ENCODE data around the gene SH3RF3.

DNA sequence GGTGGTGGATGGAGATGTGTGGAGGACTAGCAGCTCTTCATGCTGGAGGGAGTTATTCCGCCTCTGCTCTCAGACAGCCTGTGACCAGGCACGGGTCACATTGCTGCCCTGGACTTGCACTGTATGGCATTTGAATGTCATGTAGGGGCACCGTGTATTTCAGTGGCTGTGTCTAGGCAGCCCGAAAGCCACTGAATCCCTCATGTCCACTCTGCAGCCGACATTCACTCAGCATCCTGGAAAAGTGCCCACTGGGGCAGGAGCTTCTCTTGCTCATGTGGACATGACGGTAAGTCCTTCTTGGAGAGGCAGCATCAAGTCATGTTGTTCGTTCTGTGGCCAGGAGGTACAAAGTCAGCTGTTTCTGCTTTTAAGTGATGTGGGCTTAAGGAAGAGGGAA is 127.9 kb downstream of the SH3RF3 start:
- TF ChIP-seq JUND (IDR thresholded peaks at IDR 0.05) (no peak), RAD21 (IDR thresholded peaks at IDR 0.05; ENCODE audit: low read length) (no peak), MXI1 (IDR thresholded peaks at IDR 0.05; ENCODE audit: low read depth, low read length) (no peak), YY1 (IDR thresholded peaks at IDR 0.05; ENCODE audit: low read depth) (no peak), TEAD4 (IDR thresholded peaks at IDR 0.05; ENCODE audit: borderline replicate concordance, insufficient read depth) (no peak), CHD2 (IDR thresholded peaks at IDR 0.05; ENCODE audit: low read length, partially characterized antibody) (no peak), NRF1 (IDR thresholded peaks at IDR 0.05; ENCODE audit: low read depth, low read length) (no peak)
- TF ChIP-seq, protein P1, sequence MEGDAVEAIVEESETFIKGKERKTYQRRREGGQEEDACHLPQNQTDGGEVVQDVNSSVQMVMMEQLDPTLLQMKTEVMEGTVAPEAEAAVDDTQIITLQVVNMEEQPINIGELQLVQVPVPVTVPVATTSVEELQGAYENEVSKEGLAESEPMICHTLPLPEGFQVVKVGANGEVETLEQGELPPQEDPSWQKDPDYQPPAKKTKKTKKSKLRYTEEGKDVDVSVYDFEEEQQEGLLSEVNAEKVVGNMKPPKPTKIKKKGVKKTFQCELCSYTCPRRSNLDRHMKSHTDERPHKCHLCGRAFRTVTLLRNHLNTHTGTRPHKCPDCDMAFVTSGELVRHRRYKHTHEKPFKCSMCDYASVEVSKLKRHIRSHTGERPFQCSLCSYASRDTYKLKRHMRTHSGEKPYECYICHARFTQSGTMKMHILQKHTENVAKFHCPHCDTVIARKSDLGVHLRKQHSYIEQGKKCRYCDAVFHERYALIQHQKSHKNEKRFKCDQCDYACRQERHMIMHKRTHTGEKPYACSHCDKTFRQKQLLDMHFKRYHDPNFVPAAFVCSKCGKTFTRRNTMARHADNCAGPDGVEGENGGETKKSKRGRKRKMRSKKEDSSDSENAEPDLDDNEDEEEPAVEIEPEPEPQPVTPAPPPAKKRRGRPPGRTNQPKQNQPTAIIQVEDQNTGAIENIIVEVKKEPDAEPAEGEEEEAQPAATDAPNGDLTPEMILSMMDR (IDR thresholded peaks at IDR 0.05): no peak

Data from SK-N-SH (cell line).